DMS153 treated with DMSO at 0.1 percent for 48 hours (cell line): Measurements from ENCODE around the gene EHF.
A peak's percentile ranks its signal among the peaks of the same experiment; 100 is the strongest.

Experiments used
- DNase-seq: peaks from one replicate; lab custom pipeline; 2025; ENCODE audit not compliant: unreplicated experiment; lab: John Stamatoyannopoulos, UW

Gene EHF

DNA sequence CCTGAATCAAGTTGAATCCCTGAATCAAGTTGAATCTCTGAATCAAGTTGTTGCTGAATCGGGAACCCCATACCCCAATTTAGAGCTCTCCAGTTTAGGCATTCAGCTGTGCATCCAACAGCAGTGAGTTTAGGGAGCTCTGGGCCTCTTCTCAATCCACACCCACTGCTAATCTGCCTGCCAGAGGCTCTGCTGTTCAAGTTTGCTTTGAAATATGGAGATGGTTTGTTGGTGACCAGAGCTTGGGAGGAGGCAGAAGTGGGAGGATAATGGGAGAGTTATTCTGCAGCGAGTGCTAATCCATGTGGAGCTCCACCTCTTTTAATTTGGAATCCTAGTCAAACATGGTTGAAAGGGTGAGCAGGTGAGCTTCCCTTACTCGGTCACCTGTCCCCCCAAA is 22.4 kb downstream of the EHF start:
- no peak for DNase-seq

GRCh38 chr11:34643846-34644245 is 23.0 kb downstream of the EHF start:
- DNase-seq = no peak

- DNase-seq = no peak
Observed at GRCh38 chr11:34644669-34645406, 23.9 kb downstream of the EHF start.

DNA sequence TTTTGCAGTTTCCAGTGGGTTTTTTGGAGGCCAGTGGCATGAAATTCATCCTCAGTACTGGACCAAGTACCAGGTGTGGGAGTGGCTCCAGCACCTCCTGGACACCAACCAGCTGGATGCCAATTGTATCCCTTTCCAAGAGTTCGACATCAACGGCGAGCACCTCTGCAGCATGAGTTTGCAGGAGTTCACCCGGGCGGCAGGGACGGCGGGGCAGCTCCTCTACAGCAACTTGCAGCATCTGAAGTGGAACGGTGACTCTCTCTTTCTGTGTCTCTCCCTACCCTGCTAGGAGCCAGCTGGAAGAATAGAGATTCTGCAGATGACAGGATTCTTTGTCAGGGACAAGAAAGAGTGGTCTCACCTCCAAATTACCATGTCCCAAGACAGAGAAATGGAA is 25.5 kb downstream of the EHF start:
- no peak for DNase-seq

GRCh38 chr11:34647131-34647530 is 26.2 kb downstream of the EHF start:
- DNase-seq = no peak

- no peak for DNase-seq
Observed at GRCh38 chr11:34647532-34647931, 26.6 kb downstream of the EHF start.

- DNase-seq = no peak
Observed at GRCh38 chr11:34648036-34648435, 27.1 kb downstream of the EHF start.

GRCh38 chr11:34649597-34649996 is 28.7 kb downstream of the EHF start:
- DNase-seq = no peak

DNA sequence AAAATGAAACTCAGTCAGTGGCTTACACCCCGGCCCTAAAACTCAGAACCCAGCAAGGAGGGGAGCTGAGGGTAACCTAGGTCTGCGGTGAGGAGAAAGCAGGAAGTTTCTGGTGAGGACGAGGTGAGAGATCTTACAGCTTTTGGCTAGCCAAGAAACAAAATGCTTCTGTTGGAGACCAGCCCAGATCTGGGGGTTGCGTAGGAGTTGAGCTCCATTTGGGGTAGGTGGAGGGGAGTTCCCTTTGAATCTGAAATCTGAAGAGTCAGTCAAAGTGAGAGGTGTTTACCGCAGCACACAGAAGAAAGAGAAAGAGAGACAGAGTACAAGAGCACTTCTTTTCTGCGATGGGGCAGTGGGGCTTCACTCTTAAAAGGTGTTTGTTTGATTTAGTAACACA is 29.6 kb downstream of the EHF start:
- DNase-seq = no peak

- no peak for DNase-seq
Observed at GRCh38 chr11:34651551-34651950, 30.7 kb downstream of the EHF start.

DNA sequence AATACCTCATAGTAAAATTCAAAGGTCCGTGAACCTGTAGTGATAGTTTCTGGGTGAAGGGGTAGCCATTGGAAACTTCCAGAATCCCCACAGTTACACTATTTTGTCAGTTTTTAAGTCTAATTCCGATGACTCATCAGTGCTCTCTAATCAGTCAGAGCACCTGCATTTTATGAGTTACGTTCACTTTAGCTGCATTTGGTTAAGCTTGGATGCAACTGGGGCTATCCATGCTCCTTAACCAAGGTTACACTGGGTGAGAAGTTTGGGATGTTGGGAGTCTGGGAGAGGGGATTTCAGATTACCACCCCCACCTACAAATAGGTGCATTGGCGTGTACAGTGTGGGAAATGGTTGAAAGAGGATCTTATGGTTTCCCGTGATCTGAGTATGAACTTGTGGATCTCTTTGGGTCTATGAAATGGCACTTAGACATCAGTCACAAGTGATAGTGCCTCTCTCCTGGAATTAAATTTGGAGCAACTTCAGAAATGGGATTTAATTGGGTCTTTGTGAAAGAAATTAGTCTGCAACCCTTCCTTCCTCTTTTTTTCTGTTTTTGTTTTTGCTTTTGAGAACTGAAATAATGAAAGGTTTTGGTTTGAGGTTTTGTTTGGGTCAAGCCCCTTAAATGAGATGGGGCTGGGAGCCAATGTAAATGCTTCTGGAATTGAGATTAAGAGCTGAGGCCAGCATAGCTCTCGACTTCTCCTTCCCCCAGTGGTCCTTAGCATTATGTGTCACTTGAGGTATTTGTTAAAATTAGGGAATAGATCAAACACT is 31.5 kb downstream of the EHF start:
- DNase-seq = no peak

DNA sequence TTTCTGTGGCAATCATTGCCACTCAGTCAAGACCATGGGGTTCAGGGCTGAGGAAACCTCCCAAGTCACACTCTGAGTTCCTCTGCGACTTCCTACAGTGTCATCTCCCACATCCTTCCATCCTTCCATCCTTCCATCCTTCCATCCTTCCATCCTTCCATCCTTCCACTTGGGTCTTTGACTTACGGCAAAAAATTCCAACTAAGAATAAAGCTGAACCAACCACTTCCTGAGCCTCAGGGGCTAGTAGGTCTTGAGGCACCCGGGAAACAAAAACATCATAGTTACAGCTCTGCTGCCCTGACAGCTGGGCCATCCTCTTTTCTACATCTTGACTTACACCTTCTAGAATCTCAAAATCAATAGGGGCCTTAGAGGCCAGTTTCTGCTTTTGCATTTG is 32.1 kb downstream of the EHF start:
- DNase-seq = no peak

- DNase-seq = no peak
Observed at GRCh38 chr11:34653851-34654482, 33.1 kb downstream of the EHF start.

DNA sequence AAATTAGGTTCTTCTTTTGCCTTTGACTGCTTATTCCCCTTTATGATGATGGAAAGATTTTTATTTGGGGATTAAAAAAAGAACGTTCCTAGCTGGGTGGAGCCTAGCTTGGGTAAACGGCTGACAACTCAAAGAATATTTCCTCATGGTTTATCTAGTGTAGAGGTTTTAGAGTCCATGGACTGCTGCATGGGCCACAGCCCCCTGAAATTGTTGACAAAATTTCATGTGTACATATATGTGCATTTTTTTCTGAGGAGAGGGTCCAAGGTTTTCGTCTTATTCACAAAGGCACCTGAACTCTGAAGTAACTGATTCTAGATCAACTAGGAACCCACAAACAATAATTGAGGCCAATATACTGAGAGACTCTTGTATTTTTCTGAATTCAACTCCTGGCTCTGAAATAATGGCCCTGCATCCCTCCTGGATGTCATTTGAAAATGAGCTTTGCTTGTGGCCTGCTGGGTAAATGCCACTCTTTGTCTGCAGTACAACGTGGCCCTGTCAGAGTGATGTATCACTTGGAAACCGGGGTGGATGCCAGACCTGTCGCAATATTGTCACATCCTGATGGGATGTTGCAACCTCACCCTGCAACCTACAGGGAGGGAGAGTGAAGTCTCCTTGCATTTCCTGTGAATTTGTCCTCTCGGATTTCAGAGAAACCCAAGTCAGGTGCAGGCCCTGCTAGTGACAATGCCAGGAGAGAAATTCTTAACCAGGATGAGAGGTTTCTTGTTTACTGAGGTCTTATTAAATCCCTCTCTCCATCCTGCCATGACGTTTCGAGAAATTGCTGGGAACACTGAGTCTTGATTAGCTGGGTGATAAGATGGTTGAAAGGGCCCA is 33.8 kb downstream of the EHF start:
- DNase-seq = peak; percentile 48

DNA sequence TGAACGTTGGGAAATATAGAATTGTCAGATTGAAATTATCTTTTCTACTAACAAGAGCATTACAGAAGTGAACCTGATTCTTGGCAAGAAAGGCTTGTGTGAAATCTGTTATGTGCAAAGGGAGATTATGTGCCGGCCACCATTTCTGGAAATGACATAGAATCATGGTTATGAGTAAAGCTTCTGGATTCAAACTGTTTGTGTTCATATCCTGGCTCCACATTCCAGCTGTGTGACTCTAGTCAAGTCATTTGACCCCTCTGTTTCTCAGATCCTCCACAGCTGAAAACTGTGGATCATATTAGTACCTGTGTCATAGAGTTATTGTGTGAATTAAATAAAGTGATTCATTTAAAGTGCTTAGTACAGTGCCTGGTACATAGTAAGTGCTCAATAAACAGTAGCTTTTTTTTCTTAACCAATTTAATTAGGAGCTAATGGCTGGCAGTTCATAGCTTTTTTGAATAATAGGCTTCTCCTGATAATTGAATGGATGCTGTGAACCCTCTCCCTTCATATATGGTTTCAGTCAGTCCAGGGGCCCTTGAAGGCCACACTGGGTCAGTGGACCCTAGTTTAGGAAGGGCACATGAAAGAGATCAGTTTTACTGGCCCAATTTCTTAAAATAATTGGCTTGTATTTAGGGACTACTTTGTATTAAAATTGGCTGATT is 34.6 kb downstream of the EHF start:
- no peak for DNase-seq

- DNase-seq = no peak
Observed at GRCh38 chr11:34656062-34656720, 35.3 kb downstream of the EHF start.

- DNase-seq = no peak
Observed at GRCh38 chr11:34658071-34659015, 37.5 kb downstream of the EHF start.

DNA sequence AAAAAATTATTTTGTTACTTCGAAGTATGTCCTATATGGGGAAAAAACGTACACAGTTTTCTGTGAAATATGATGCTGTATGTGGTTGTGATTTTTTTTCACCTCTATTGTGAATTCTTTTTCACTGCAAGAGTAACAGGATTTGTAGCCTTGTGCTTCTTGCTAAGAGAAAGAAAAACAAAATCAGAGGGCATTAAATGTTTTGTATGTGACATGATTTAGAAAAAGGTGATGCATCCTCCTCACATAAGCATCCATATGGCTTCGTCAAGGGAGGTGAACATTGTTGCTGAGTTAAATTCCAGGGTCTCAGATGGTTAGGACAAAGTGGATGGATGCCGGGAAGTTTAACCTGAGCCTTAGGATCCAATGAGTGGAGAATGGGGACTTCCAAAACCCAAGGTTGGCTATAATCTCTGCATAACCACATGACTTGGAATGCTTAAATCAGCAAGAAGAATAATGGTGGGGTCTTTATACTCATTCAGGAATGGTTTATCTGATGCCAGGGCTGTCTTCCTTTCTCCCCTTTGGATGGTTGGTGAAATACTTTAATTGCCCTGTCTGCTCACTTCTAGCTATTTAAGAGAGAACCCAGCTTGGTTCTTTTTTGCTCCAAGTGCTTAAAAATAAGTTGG is 38.3 kb downstream of the EHF start:
- DNase-seq = no peak
